IPS-18a (cell line): ENCODE results near the gene NLRP13.
"Not testable (repeated sequence)": the region's sequence is repeated elsewhere in the genome, so short reads cannot be mapped to it uniquely, and the experiment has no call there.

Experiments
- H3K27ac ChIP-seq: one replicate; pipeline ENCODE4 v1.5.1; 2013; ENCODE audit warnings: low read length
- H3K27me3 ChIP-seq: one replicate; pipeline ENCODE4 v1.6.1; 2013; ENCODE audit warnings: mild to moderate bottlenecking, low read length; ENCODE audit not compliant: control insufficient read depth, insufficient read depth
- H3K36me3 ChIP-seq: one replicate; pipeline ENCODE4 v1.6.1; 2013; ENCODE audit warnings: low read depth, low read length; ENCODE audit not compliant: control insufficient read depth
- H3K4me1 ChIP-seq: one replicate; pipeline ENCODE4 v1.6.1; 2013; ENCODE audit warnings: low read depth, low read length; ENCODE audit not compliant: control insufficient read depth
- H3K4me3 ChIP-seq: one replicate; pipeline ENCODE4 v1.5.1; 2013; ENCODE audit warnings: low read length
- H3K9ac ChIP-seq: one replicate; pipeline ENCODE4 v1.6.1; 2013; ENCODE audit warnings: mild to moderate bottlenecking, low read length, moderate library complexity
- H3K9me3 ChIP-seq: one replicate; pipeline ENCODE4 v1.6.1; 2013; ENCODE audit warnings: low read depth, low read length; ENCODE audit not compliant: control insufficient read depth

Gene NLRP13

GRCh38 chr19:55931936-55932386 is at the start of gene NLRP13:
Gene NLRP13 (minus strand): TSS chr19:55932336. CDS start chr19:55932311, 25 bp downstream.
- Histone ChIP-seq H3K9me3 (peaks cover 52% of the 10 kb centered on the region), H3K4me3 (no peak within 1 kb of the TSS), H3K9ac (no peak within 1 kb of the TSS), H3K27ac (no peak within 1 kb of the TSS), H3K4me1 (no peaks in the 10 kb centered on the region), H3K36me3 (no peaks in the 10 kb centered on the region), H3K27me3 (no peaks in the 10 kb centered on the region)

GRCh38 chr19:55980415-55980814 is 48.3 kb upstream of the NLRP13 start:
- H3K9ac ChIP-seq = no peak overlapping the region
- no peaks in the 10 kb centered on the region for H3K27me3 ChIP-seq
- no peak overlapping the region for H3K4me3 ChIP-seq
- H3K4me1 ChIP-seq = no peaks in the 10 kb centered on the region
- H3K36me3 ChIP-seq = no peaks in the 10 kb centered on the region
- H3K9me3 ChIP-seq = peaks cover 56% of the 10 kb centered on the region
- no peak overlapping the region for H3K27ac ChIP-seq

GRCh38 chr19:55973982-55974381 is 41.8 kb upstream of the NLRP13 start:
- Histone ChIP-seq H3K9me3 (peaks cover 58% of the 10 kb centered on the region), H3K27ac (no peak overlapping the region), H3K36me3 (no peaks in the 10 kb centered on the region), H3K4me1 (no peaks in the 10 kb centered on the region), H3K9ac (no peak overlapping the region), H3K4me3 (no peak overlapping the region), H3K27me3 (no peaks in the 10 kb centered on the region)

- H3K36me3 ChIP-seq = no peaks in the 10 kb centered on the region
- no peaks in the 10 kb centered on the region for H3K27me3 ChIP-seq
- H3K4me1 ChIP-seq = no peaks in the 10 kb centered on the region
- no peak overlapping the region for H3K27ac ChIP-seq
- no peak overlapping the region for H3K9ac ChIP-seq
- H3K4me3 ChIP-seq = no peak overlapping the region
- H3K9me3 ChIP-seq = peaks cover 52% of the 10 kb centered on the region
Measured at GRCh38 chr19:55962186-55962585, 30.1 kb upstream of the NLRP13 start.

GRCh38 chr19:55959996-55960675 is 28.0 kb upstream of the NLRP13 start:
- Histone ChIP-seq H3K9ac (no peak overlapping the region), H3K36me3 (no peaks in the 10 kb centered on the region), H3K4me1 (no peaks in the 10 kb centered on the region), H3K4me3 (no peak overlapping the region), H3K27ac (no peak overlapping the region), H3K27me3 (no peaks in the 10 kb centered on the region), H3K9me3 (peaks cover 63% of the 10 kb centered on the region)

- H3K9ac ChIP-seq = no peak overlapping the region
- H3K4me3 ChIP-seq = no peak overlapping the region
- H3K36me3 ChIP-seq = no peaks in the 10 kb centered on the region
- no peaks in the 10 kb centered on the region for H3K27me3 ChIP-seq
- no peaks in the 10 kb centered on the region for H3K4me1 ChIP-seq
- H3K27ac ChIP-seq = no peak overlapping the region
- peaks cover 64% of the 10 kb centered on the region for H3K9me3 ChIP-seq
Measured at GRCh38 chr19:55958356-55958755, 26.2 kb upstream of the NLRP13 start.

- Histone ChIP-seq H3K9ac (no peak overlapping the region), H3K36me3 (no peaks in the 10 kb centered on the region), H3K9me3 (peaks cover 64% of the 10 kb centered on the region), H3K27me3 (no peaks in the 10 kb centered on the region), H3K4me1 (no peaks in the 10 kb centered on the region), H3K4me3 (no peak overlapping the region), H3K27ac (no peak overlapping the region)
Measured at GRCh38 chr19:55956431-55956830, 24.3 kb upstream of the NLRP13 start.

GRCh38 chr19:55950566-55950965 is 18.4 kb upstream of the NLRP13 start:
- H3K27me3 ChIP-seq, H3K36me3 ChIP-seq, H3K27ac ChIP-seq, H3K4me1 ChIP-seq, H3K4me3 ChIP-seq, H3K9ac ChIP-seq: not testable (repeated sequence)
- H3K9me3 ChIP-seq = peaks cover 72% of the 10 kb centered on the region

- no peak within 1 kb of the TSS for H3K27ac ChIP-seq
- H3K9me3 ChIP-seq = peaks cover 54% of the 10 kb centered on the region
- H3K4me1 ChIP-seq = no peaks in the 10 kb centered on the region
- no peaks in the 10 kb centered on the region for H3K36me3 ChIP-seq
- no peaks in the 10 kb centered on the region for H3K27me3 ChIP-seq
- no peak within 1 kb of the TSS for H3K4me3 ChIP-seq
- H3K9ac ChIP-seq = no peak within 1 kb of the TSS
Measured at GRCh38 chr19:55947532-55947931, 15.4 kb upstream of the NLRP13 start, which contains the start of gene NLRP8. Gene NLRP8 (plus strand): TSS chr19:55947832.

- Histone ChIP-seq H3K27me3 (no peaks in the 10 kb centered on the region), H3K4me1 (no peaks in the 10 kb centered on the region), H3K4me3 (no peak overlapping the region), H3K27ac (no peak overlapping the region), H3K36me3 (no peaks in the 10 kb centered on the region), H3K9me3 (peaks cover 39% of the 10 kb centered on the region), H3K9ac (no peak overlapping the region)
Measured at GRCh38 chr19:55940306-55940705, 8.2 kb upstream of the NLRP13 start.

- Histone ChIP-seq H3K9ac (no peak overlapping the region), H3K27ac (no peak overlapping the region), H3K36me3 (no peaks in the 10 kb centered on the region), H3K4me1 (no peaks in the 10 kb centered on the region), H3K9me3 (peaks cover 46% of the 10 kb centered on the region), H3K4me3 (no peak overlapping the region), H3K27me3 (no peaks in the 10 kb centered on the region)
Measured at GRCh38 chr19:55939206-55939605, 7.1 kb upstream of the NLRP13 start.

- Histone ChIP-seq H3K9me3 (peaks cover 61% of the 10 kb centered on the region), H3K9ac (no peak overlapping the region), H3K27me3 (no peaks in the 10 kb centered on the region), H3K4me1 (no peaks in the 10 kb centered on the region), H3K36me3 (no peaks in the 10 kb centered on the region), H3K4me3 (no peak overlapping the region), H3K27ac (no peak overlapping the region)
Measured at GRCh38 chr19:55935206-55935605, 3.1 kb upstream of the NLRP13 start.
